HG03565 (cell line): ENCODE data around the gene NR4A1.

ENCODE experiments used
- ATAC-seq: cut with Tn5 transposase; IDR thresholded peaks from one replicate; pipeline ENCODE4 v1.9.1; 2021; ENCODE audit warnings: mild to moderate bottlenecking, moderate library complexity; ENCODE audit not compliant: unreplicated experiment

The NR4A1 gene

DNA sequence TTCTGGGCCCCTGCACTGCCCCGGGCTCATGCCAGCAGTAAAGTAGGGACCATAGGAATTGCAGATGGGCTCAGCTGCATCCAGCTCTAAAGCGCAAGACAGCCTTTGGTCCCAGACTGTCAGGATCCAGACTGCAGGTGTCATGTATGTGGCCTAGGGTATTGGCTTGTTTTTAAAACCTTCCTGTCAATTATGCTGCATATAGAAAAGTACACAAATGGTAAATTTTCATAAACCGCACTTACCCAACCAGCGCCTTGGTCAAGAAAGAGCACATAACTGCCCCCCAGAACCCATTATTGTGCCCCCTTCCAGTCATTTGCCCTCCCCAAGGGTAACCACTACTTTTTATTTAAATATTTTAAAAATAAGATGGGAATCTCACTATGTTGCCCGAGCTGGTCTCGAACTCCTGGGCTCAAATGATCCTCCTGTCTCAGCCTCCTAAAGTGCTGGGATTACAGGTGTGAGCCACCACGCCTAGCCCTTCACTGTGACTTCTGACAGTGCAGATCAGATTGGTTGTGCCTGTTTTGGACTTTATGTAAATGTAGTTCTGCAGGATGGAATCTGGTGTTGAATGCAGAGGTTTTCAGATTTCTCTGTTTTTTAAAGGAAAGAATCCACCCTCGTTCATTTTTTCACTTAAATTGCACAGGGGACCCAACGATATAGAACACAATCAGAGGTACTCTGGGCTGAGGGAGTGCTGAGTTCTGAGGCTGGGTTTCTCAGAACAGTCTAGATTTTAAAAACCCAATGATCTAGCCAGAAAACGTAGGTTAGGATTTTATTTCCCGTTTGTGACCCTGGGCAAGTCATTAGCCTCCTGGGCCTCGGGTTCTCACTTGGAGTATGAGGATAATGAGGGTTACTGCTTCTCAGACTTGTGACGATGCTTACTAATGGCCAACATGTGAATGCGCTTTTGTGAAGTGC is 6.7 kb downstream of the NR4A1 start:
- no peak for ATAC-seq

DNA sequence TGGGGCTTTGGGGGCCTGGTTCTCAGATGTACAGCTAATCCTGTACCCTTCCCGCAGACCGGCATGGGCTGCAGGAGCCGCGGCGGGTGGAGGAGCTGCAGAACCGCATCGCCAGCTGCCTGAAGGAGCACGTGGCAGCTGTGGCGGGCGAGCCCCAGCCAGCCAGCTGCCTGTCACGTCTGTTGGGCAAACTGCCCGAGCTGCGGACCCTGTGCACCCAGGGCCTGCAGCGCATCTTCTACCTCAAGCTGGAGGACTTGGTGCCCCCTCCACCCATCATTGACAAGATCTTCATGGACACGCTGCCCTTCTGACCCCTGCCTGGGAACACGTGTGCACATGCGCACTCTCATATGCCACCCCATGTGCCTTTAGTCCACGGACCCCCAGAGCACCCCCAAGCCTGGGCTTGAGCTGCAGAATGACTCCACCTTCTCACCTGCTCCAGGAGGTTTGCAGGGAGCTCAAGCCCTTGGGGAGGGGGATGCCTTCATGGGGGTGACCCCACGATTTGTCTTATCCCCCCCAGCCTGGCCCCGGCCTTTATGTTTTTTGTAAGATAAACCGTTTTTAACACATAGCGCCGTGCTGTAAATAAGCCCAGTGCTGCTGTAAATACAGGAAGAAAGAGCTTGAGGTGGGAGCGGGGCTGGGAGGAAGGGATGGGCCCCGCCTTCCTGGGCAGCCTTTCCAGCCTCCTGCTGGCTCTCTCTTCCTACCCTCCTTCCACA is 7.6 kb downstream of the NR4A1 start:
- ATAC-seq: no peak

DNA sequence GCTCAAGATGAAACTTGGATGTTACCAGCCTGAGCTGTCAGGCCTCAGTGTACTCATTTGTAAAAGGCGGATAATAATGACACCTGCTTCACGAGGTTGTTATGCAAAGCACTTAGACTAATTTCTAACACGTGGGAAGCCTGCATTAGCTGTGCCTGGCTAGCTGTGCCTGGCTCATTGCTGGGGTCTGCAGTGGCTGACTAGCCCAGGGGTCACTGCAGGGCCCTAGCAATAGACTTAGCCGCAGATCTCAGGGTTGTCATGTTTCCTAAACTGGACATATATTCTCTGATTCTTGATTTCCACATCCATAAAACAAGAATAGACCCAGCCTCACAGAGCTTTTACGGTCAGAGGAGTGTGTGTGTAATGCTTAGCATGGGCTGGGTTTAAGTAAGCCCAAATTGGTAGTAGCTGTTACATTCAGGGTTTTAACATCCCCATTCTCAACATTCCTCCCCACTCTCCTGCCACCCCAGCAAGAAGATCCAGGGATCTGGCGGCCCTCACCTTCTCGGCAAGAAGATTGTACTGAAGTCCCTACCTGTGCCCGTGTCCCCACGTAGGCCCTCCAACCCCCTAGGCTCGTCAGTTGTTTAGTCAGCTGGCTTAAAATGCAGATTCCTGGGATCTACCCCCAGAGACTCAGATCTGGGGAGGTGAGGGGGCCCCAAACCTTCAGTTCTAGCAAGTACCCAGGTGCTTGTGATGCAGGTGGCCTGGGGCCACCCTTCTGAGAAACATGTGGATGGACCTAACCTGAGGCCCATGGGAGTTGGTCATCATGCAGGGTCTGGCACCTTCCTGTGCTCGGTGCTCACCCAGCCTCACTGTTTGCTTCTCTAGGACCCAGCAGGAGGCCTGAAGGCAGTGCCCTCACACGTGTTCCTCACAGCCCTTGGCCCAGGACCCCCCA is 8.6 kb downstream of the NR4A1 start:
- ATAC-seq: no peak

DNA sequence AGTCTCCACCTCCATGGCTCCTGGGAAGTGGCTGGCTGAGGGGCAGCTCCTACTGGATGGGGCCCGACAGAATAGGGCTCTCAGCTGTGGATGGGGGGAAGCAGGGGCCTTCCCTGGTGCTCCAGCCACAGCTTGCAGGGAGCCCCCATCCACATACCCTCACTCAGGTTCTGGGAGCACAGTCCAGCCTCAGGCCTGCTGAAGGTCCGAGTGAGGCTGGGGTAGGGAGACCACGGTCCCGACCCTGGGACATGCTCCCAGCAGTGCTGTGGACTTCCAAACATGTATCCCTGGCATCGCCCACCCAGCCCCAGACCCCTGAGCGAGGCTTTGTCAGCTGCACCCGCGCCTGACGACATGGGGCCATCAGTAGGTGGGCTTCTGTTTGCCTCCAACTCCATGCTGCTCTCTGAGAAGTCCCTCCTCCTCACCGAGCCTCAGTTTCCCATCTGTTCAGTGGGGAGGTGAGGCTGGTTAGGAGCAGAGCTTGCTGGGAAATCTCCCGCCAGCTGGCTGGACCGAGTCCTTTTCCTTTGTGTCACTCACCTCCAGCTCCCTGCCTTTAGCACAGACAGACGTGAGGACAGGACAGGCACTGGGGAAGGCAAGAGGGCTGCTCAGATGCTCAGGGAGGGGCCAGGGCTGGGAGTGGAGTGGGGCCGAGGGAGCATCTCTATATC is 9.4 kb downstream of the NR4A1 start:
- no peak for ATAC-seq

DNA sequence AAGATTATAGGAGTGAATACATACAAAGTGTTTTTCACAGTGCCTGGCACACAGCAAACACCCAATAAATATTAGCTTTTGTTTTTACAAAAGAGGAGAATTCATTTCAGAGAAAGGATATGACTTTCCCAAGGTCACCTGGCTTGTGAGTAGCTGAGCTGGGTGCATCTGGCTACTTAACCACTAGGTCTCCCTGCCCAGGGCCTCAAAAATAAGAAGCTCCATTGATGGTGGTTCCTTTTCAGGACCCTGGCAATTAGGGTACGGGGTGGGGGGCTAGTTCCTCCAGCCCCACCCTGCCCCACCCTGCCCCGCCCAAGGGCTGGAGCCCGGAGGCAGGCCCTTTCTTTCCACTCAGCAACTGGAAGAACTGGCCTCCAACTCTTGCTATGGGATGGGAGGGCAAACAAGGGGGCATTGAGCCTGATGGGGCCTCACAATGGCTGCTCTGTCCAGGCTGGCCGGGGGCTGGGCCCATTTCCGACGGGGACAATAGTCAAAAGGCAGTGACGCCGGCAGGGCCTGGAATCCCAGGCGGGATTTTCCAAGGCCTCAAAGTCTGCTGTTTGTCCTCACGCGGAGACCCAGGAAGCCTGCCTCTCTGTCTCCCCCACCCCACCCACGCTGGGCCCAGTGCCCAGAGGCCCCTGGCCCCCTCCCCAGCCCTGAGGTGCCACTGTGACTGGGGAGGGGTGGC is 10.4 kb downstream of the NR4A1 start:
- ATAC-seq: no peak

DNA sequence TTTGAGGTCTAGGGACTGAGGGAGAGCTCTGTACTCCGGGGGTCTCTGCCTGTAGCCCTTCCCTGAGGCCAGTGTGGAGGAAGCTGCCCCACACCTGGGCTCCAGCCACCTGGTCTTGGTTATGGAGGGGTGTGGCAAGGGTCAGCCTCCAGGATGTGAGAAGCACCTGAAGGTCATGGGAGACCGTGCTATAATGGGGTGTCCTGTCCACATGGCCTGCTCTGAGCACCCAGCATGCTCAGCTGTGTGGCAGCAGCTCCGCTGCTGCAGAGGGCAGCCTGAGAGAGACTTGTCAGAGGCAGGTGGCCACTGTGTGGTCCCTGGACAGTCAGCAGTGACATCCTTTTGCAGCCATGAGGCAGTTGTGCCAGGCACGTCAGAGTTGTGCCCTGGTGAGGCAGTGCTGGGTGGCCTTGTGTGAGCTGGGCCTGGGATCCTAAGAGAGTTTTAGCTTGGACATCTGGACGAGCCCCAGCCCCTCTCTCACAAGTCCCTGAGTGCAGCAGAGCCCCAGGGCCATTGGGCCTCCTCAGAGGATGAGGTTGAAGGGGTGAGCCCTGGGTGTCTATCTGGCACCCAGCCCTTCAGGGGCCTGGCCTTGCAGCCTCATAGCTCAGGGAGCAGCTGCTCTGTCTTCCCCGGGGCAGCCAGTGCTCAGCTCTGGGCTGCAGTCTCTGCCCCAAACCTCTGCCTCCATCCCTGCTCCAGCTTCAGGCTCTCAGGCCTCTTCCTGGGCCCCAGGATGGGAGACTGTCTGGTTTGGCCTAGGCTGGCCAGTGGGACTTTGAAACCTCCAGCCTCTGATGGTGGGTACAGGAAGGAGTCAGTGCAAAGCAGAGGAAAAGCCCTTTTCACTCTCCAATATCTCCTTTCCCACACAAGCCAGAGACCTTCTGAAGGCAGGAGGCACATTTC is 11.2 kb downstream of the NR4A1 start:
- ATAC-seq: no peak

DNA sequence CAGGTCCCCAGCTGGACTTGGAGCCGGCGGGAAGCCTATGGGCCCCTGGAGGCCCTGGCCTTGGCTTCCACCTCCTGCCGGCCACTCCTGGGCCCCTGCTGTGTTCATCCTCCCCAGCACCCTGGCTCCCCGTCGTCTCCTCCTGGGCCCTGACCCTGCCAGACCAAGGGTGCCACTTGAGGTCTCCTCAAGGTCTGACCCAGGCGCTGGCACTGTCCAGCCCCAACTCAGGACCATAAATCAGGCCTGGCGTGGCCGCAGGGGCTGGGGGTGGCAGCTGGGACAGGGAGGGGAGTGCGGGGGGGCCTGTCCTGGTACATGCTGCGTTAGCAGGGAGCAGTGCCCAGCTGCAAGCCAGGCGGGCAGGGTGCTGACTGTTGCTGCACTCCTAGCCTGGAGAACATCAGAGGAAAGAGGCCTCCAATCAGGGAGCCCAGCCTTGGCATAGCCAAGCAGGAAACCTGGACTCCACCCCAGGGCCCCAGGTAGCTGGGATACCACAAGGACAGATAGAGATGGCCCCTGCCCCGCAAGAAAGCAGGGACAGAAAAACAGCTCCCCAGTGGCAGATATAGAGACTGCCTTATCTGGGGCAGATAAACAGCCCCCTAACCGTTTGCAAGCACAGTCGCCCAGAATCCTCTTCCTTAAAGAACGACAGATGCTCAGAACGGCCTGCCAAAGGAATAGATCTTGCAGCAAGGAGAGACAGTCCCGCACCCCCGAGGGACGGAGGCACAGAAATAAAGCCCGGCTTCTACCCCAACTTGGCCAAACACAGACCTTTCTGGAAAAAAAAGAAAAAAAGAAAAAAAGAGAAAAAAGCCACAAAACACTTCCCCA is 12.1 kb downstream of the NR4A1 start:
- no peak for ATAC-seq

DNA sequence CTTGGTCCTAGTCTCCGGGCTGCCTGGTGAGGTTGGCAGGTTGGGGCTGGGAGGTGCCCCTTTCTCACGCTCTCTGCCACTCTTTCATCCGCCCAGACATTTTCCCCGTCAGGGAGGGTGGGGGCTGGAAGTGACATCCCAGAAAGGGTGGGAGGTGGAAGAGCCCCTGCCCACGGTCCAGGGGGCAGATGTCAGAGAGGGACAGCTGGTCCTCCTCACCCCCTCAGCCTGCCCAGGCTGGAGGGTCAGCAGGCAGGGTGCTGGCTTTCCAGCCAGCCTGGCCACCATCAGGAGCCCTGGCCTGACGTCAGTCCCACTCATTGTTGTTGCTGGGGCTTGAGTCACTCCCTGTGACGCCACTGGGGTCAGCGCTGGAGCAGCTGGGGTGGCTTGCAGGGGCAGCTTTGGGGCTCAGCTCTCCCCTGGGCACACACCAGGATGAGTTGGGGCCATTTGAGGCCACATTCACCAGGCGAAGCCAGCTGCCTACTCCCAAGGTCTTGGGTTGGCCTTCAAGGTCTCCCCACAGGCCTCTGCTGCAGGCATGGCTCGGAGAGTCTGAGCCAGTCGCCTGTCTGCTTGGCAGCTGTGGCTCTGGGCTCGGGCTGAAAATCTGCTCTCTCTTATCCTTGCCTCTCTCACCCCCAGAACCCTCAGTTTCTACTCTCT is 12.9 kb downstream of the NR4A1 start:
- no peak for ATAC-seq

DNA sequence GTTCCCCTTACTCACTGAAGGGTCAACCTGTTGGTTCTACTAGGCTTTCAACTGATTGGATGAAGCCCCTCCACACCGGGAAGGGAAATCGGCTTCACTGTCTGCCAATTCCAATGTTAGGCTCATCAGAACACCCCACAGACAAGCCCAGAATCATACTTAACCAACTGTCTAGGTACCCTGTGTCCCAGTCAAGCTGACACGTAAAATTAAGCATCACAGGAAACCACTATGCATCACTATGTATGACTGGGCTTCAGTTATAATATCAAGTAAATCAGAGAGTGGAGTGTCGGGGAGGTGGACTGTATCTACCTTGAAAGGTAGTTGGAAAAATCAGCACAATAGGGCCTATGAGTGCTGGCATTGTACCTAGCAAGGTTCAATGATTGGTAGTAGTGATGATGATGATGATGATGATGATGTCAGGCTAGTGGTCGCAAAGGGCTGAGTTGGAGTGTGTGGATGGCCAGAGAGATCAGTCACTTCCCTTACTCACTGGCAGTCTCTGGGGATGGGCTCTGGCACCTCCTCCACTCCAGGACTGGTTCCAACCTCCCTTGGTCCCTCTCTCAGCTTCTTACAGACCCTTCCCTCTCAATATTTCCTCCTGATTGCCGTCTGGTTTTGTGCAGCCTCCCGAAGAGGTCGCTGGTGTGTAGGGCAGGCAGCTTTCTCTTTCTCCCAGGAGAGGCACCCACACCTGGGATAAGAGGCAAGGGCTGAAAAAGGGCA is 15.3 kb downstream of the NR4A1 start:
- no peak for ATAC-seq

DNA sequence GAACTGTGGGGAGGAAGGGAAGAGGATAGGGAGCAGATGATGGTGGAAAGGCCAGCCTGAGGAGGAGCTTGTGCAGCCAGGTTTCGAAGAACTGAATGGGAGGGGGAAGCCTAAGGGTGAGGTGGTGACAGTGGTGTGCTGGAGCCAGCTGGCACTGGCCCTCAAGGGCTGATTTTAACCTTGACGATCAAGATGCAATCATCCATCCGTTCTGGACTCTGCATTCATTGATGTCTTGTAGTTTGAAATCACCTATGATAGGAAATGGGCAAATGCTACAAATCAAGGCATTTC is 15.8 kb downstream of the NR4A1 start:
- ATAC-seq: no peak

DNA sequence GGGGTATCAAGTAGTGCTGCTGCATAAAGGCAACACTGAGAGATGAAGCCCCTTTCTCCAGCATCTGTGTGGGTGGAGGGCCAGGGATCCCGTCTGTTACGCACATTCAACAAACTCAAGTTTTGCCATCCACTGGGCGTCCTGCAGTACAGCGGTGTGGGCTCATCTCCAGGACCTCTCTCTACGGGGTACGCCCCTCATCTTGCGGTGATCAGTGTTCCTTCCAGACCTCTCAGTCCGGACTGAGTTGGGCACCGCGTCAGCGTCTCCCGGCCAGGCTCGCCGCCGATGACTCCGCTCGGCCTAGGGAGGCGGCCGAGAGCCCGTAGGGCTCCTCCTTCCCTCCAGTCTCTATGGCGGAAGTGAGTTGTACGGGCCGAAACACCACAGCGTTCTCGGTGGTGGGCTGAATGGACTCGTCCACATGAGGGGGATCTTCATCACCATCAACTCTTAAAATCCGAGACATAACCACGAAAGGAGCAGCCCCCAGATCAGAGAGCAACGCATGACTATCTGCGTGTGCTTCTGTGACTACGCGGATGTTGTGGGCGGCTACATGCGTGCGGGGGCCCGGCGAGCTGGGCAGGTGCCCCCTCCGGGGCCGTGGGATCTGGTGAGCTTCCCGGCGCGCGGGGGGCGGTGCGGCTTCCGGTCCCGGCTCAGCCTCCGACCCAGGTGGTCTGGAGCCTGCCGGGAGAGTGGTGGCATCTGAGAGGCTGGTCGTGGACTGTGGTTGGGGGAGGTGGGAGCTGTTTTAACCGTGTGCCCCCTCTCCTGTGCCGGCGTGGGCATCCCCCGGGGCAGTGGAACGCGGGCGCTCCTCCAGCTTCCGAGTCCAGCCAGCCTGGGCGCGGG is 18.3 kb downstream of the NR4A1 start, which contains the start of gene ATG101:
ATG101 (plus strand) TSS at position 652 of the 858 bp plus-strand sequence. CDS start 3,673 bp downstream, outside the sequence.
- peak; percentile 88 for ATAC-seq

DNA sequence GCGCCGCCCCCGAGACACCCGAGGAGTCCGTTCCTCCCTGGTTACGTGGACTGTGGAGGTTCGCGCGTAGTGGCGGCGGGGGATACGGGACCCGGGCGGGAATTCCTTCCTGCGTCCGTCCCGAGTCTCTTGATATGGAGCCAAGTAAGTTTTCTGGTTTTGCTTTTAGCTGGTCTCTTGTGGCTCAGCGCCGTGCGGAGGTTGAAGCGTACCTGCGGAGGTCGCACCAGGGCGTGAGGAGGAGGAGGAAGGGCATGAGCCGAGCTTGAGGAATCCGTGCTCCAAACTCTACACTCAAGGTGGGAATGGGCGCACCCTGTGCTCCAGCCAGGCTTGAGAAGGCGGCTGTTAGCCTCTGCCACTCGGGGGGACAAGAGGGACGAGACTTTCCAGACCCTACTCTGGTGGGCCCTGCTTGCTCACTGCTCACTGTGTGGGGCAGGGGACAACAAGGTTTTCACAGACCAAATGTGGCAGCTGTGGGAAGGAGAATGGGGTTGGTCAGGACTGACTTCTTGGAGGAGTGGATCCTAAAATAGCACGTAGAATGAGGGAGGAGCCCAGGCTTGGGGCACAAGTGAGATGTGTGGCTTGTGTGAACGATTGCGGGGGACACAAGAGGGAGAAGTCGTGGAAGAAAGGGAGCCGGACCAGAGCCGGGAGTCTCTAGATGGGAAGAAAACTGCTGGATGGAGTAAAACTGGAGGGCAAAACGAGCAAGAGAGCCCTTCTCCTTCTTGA is 19.1 kb downstream of the NR4A1 start:
- ATAC-seq: peak; percentile 4

DNA sequence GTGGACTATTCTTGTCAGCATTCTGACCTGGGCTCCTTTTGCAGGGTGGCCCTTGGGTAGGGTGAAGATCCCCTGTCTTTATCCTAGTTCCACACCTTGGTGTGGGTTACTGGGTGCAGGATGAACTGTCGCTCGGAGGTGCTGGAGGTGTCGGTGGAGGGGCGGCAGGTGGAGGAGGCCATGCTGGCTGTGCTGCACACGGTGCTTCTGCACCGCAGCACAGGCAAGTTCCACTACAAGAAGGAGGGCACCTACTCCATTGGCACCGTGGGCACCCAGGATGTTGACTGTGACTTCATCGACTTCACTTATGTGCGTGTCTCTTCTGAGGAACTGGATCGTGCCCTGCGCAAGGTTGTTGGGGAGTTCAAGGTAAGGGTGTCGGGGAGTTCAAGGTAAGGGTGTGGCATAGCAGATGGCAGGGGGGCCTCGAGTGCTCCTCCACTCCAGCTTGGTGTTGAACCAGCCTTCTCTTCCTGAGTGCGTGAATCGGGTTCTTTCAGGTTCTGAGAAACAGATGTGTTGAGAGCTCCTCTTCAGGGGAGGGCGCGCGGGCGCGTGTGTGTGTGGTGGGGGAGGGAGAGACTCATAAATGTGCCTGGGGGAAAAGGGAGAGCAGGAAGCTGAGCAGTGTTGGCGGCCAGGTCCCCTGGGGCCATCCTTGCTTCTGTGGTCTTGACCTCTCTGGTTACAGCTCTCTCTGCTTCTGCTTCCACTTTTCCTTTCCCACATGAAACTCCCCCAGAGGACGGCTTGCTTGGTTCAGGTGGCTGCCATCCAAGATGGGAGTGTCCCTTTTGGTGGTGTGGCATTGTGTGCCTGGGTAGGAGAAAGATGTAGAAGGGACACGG is 22.5 kb downstream of the NR4A1 start:
- no peak for ATAC-seq
